Gastrocnemius medialis (tissue), 4 donors: ENCODE results near the gene UAP1L1. TPM values are rescaled to one million over a fixed set of nuclear protein-coding genes. Genes with fewer than 3 reads are reported as not detected.
A peak's percentile ranks its signal among the peaks of the same experiment; 100 is the strongest.

Source experiments
- ATAC-seq, 2 donors: fragments of 150-250 bp; one replicate each; pipeline ENCODE4 v1.9.1; 2016
- DNase-seq, 2 donors: peaks; one replicate each; pipeline ENCODE4 v3.0.0-alpha.2; 2019
- H3K27ac ChIP-seq, 4 donors: fragments of 200-600 bp; sonication (generic); 1 replicate in 1 of 4; 2 replicates in 3 of 4; pipeline ENCODE4 v1.5.1; 2016 to 2018; ENCODE audit warnings: mild to moderate bottlenecking in 2 of 4, moderate library complexity in 1 of 4
- H3K27me3 ChIP-seq, 3 donors: fragments of 200-600 bp; sonication (generic) in 2 of 3; 1 replicate in 1 of 3; 2 replicates in 2 of 3; pipeline versions ENCODE4 v1.5.1 to v1.6.0; 2016 to 2019; ENCODE audit warnings: mild to moderate bottlenecking in 1 of 3, moderate library complexity in 1 of 3
- H3K36me3 ChIP-seq, 2 donors: fragments of 200-600 bp; sonication (generic) in 1 of 2; one replicate each; pipeline ENCODE4 v1.5.1; 2017 to 2018
- H3K4me1 ChIP-seq, 2 donors: fragments of 200-600 bp; sonication (generic) in 1 of 2; one replicate each; pipeline ENCODE4 v1.5.1; 2016 to 2017; ENCODE audit warnings: mild to moderate bottlenecking in 2 of 2
- H3K4me3 ChIP-seq, 4 donors: fragments of 200-600 bp; sonication (generic) in 3 of 4; 1 replicate in 1 of 4; 2 replicates in 3 of 4; pipeline ENCODE4 v1.5.1; 2016 to 2019; ENCODE audit warnings: mild to moderate bottlenecking in 2 of 4
- H3K9me3 ChIP-seq, 3 donors: fragments of 200-600 bp; sonication (generic) in 2 of 3; 1 replicate in 1 of 3; 2 replicates in 2 of 3; pipeline ENCODE4 v1.5.1; 2016 to 2019
- POLR2A ChIP-seq, 2 donors: fragments of 450-650 bp; IDR thresholded peaks; one replicate each; pipeline ENCODE4 v1.6.1; 2017; ENCODE audit warnings: antibody characterized with exemption in 2 of 2, mild to moderate bottlenecking in 2 of 2, moderate library complexity in 2 of 2
- in situ Hi-C, 4 donors: fragments of 200-750 bp; cut with MboI; loops; one replicate each; pipeline versions ENCODE4 v1.15.0 to v1.8.0; 2017; ENCODE audit warnings: low sequenced_read_pairs in 4 of 4
- intact Hi-C: fragments of 100-400 bp; cut with DNase I; formaldehyde crosslinking; loops from one replicate; pipeline ENCODE4 v1.15.1; 2023; ENCODE audit warnings: low total_unique reads
- total RNA-seq, 4 donors: library from RNA; depleted of rRNA; stranded (reverse); fragments of >200 nt; gene quantifications; one replicate each; pipeline versions ENCODE4 v1.1.0 to v1.2.3, GENCODE V29; 2016
- TF ChIP-seq, protein P1 (sequence below), 5 experiments: fragments of 450-650 bp in 3 of 5; fragments of 200-600 bp in 2 of 5; sonication (generic) in 2 of 5; IDR thresholded peaks in 4 of 5; conservative IDR thresholded peaks in 1 of 5; 1 replicate in 4 of 5; 2 replicates in 1 of 5; pipeline ENCODE4 v1.5.1; 2016 to 2019; ENCODE audit warnings: antibody characterized with exemption in 5 of 5, mild to moderate bottlenecking in 3 of 5, moderate library complexity in 3 of 5

The UAP1L1 gene
- total RNA-seq, 4 donors from 2014 or later, result 0.49 to 2.5 (median 1.5) TPM

GRCh38 chr9:137073992-137074399, 3.3 kb upstream of the UAP1L1 start:
- H3K4me3 ChIP-seq, result no peak overlapping the region
- in situ Hi-C loops (no loop called here), intact Hi-C loops (no loop called here)
- H3K9me3 ChIP-seq, result no peaks in the 10 kb centered on the region
- no peak overlapping the region for H3K27ac ChIP-seq
- DNase-seq, result no peak
- peaks cover 9 to 20% of the 10 kb centered on the region in 2 donors for H3K4me1 ChIP-seq
- H3K27me3 ChIP-seq, result peaks cover 3 to 7% (median 5%) of the 10 kb centered on the region in 3 donors
- no peak for ATAC-seq
- no peaks in the 10 kb centered on the region for H3K36me3 ChIP-seq
- TF ChIP-seq, protein P1, sequence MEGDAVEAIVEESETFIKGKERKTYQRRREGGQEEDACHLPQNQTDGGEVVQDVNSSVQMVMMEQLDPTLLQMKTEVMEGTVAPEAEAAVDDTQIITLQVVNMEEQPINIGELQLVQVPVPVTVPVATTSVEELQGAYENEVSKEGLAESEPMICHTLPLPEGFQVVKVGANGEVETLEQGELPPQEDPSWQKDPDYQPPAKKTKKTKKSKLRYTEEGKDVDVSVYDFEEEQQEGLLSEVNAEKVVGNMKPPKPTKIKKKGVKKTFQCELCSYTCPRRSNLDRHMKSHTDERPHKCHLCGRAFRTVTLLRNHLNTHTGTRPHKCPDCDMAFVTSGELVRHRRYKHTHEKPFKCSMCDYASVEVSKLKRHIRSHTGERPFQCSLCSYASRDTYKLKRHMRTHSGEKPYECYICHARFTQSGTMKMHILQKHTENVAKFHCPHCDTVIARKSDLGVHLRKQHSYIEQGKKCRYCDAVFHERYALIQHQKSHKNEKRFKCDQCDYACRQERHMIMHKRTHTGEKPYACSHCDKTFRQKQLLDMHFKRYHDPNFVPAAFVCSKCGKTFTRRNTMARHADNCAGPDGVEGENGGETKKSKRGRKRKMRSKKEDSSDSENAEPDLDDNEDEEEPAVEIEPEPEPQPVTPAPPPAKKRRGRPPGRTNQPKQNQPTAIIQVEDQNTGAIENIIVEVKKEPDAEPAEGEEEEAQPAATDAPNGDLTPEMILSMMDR (IDR thresholded peaks at IDR 0.05 in 4 of 5, conservative IDR thresholded peaks at IDR 0.05 in 1 of 5), result no peak
- no peak for TF ChIP-seq POLR2A (IDR thresholded peaks at IDR 0.05)

GRCh38 chr9:137074657-137075274, 2.6 kb upstream of the UAP1L1 start:
- TF ChIP-seq POLR2A (IDR thresholded peaks at IDR 0.05), result no peak
- TF ChIP-seq, protein P1 (IDR thresholded peaks at IDR 0.05 in 4 of 5, conservative IDR thresholded peaks at IDR 0.05 in 1 of 5), result no peak
- H3K27me3 ChIP-seq, result peaks cover 0 to 3% (median 0%) of the 10 kb centered on the region in 3 donors
- peaks cover 9 to 20% of the 10 kb centered on the region in 2 donors for H3K4me1 ChIP-seq
- H3K9me3 ChIP-seq, result no peaks in the 10 kb centered on the region
- H3K4me3 ChIP-seq, result no peak overlapping the region
- in situ Hi-C loops (no loop called here), intact Hi-C loops (no loop called here)
- DNase-seq, result no peak
- H3K36me3 ChIP-seq, result no peaks in the 10 kb centered on the region
- H3K27ac ChIP-seq, result no peak overlapping the region
- no peak for ATAC-seq

DNA sequence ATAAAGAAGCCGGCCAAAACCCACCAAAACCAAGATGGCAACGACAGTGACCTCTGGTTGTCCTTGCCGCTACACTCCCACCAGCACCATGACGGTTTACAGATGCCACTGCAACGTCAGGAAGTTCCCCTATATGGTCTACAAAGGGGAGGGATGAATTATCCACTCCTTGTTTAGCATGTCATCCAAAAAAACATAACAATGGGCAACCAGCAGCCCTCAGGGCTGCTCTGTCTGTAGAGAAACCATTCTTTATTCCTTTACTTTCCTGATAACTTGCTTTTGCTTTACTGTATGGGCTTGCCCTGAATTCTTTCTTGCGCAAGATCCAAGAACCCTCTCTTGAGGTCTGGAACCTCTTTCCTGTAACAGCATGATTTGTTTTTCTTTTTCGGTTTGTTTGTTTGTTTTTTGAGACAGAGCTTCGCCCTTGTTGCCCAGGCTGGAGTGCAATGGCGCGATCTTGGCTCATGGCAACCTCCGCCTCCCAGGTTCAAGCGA, 2.0 kb upstream of the UAP1L1 start:
- TF ChIP-seq, protein P1 (IDR thresholded peaks at IDR 0.05 in 4 of 5, conservative IDR thresholded peaks at IDR 0.05 in 1 of 5), result no peak
- no peak for TF ChIP-seq POLR2A (IDR thresholded peaks at IDR 0.05)
- DNase-seq (no peak), ATAC-seq (no peak)
- Histone ChIP-seq H3K9me3 (no peaks in the 10 kb centered on the region), H3K27ac (no peak overlapping the region), H3K4me3 (no peak overlapping the region), H3K36me3 (no peaks in the 10 kb centered on the region), H3K27me3 (peaks cover 0 to 3% (median 0%) of the 10 kb centered on the region in 3 donors), H3K4me1 (peaks cover 9 to 20% of the 10 kb centered on the region in 2 donors)
- intact Hi-C loops (no loop called here), in situ Hi-C loops (no loop called here)

GRCh38 chr9:137076636-137077009, 694 bp upstream of the UAP1L1 start:
- H3K4me1 ChIP-seq, result peaks cover 0 to 12% of the 10 kb centered on the region in 2 donors
- DNase-seq (no peak), ATAC-seq (no peak)
- no peaks in the 10 kb centered on the region for H3K9me3 ChIP-seq
- H3K36me3 ChIP-seq, result no peaks in the 10 kb centered on the region
- H3K4me3 ChIP-seq, result peak overlapping the region; percentile 51 to 64 (median 56)
- peaks cover 0 to 3% (median 0%) of the 10 kb centered on the region in 3 donors for H3K27me3 ChIP-seq
- peak overlapping the region; percentile 51 to 55 (median 54) for H3K27ac ChIP-seq
- intact Hi-C loops (no loop called here), in situ Hi-C loops (no loop called here)
- TF ChIP-seq POLR2A (IDR thresholded peaks at IDR 0.05), result no peak
- TF ChIP-seq, protein P1 (IDR thresholded peaks at IDR 0.05 in 4 of 5, conservative IDR thresholded peaks at IDR 0.05 in 1 of 5), result no peak
